BE2C (cell line): Measurements from ENCODE around the gene IGFBP1.

ENCODE experiments used
- DNase-seq: peaks from one replicate; pipeline ENCODE4 v3.0.0-alpha.2; 2020
- H3K27me3 ChIP-seq: fragments of 250-450 bp; sonication (Bioruptor Pico); 2 replicates; pipeline ENCODE4 v1.5.1; 2020; ENCODE audit warnings: mild to moderate bottlenecking
- H3K36me3 ChIP-seq: fragments of 250-450 bp; sonication (Bioruptor Pico); 2 replicates; pipeline ENCODE4 v1.5.1; 2020; ENCODE audit warnings: mild to moderate bottlenecking
- H3K4me1 ChIP-seq: fragments of 250-450 bp; sonication (Bioruptor Pico); 2 replicates; pipeline ENCODE4 v1.5.1; 2020
- H3K4me3 ChIP-seq: 2 replicates; pipeline ENCODE4 v1.5.1; 2011; ENCODE audit warnings: low read depth, low read length
- H3K9me3 ChIP-seq: fragments of 250-450 bp; sonication (Bioruptor Pico); 2 replicates; pipeline ENCODE4 v1.5.1; 2020
- TF ChIP-seq, protein P1 (sequence below): IDR thresholded peaks from 2 replicates; pipeline ENCODE4 v1.5.1; 2012; ENCODE audit warnings: mild to moderate bottlenecking, low read depth, low read length

The IGFBP1 gene

GRCh38 chr7:45873355-45873754, 14.9 kb upstream of the IGFBP1 start:
- Histone ChIP-seq H3K4me3 (no peak overlapping the region), H3K27me3 (no peaks in the 10 kb centered on the region), H3K9me3 (no peaks in the 10 kb centered on the region), H3K4me1 (no peaks in the 10 kb centered on the region), H3K36me3 (no peaks in the 10 kb centered on the region)
- TF ChIP-seq, protein P1, sequence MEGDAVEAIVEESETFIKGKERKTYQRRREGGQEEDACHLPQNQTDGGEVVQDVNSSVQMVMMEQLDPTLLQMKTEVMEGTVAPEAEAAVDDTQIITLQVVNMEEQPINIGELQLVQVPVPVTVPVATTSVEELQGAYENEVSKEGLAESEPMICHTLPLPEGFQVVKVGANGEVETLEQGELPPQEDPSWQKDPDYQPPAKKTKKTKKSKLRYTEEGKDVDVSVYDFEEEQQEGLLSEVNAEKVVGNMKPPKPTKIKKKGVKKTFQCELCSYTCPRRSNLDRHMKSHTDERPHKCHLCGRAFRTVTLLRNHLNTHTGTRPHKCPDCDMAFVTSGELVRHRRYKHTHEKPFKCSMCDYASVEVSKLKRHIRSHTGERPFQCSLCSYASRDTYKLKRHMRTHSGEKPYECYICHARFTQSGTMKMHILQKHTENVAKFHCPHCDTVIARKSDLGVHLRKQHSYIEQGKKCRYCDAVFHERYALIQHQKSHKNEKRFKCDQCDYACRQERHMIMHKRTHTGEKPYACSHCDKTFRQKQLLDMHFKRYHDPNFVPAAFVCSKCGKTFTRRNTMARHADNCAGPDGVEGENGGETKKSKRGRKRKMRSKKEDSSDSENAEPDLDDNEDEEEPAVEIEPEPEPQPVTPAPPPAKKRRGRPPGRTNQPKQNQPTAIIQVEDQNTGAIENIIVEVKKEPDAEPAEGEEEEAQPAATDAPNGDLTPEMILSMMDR, result no peak
- DNase-seq, result no peak

DNA sequence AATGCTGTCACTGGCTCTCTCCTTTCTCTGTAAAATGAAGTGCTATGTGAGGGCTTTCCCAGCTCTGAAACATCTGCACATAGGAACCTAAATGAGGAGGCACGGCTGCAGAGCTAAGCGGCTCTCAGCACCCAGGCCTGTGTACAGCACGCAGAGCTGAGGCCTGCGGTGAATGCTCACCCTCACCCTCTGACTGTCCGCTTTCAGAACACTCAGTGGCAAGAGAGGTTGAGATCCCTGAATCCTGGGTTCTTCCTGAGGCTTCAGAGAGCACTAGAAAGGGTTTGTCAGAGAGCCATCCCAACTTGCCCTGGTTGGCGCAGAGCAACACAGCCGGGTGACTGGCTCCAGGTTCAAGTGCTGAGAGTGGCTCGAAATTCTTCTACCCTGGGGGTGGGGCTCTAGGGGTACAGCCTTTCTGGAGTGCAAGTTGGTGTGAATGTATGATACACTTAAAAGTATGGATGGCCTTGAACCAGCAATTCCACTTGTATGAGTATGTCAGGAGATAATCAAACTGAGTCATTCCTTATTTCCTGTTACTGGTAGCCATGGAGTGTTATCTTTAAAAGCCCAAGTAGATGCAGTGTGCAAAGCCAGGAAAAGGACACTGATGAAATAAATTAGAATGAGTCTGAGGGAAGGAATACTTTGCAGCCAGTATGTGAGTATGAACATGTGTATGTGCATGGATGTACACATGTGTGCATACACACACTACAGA, 13.7 kb upstream of the IGFBP1 start:
- Histone ChIP-seq H3K4me1 (no peaks in the 10 kb centered on the region), H3K27me3 (no peaks in the 10 kb centered on the region), H3K36me3 (no peaks in the 10 kb centered on the region), H3K4me3 (no peak overlapping the region), H3K9me3 (no peaks in the 10 kb centered on the region)
- no peak for DNase-seq
- TF ChIP-seq, protein P1, result no peak

GRCh38 chr7:45876519-45876918, 11.8 kb upstream of the IGFBP1 start:
- Histone ChIP-seq H3K9me3 (no peaks in the 10 kb centered on the region), H3K4me3 (no peak overlapping the region), H3K27me3 (no peaks in the 10 kb centered on the region), H3K4me1 (no peaks in the 10 kb centered on the region), H3K36me3 (no peaks in the 10 kb centered on the region)
- no peak for DNase-seq
- TF ChIP-seq, protein P1, result no peak

DNA sequence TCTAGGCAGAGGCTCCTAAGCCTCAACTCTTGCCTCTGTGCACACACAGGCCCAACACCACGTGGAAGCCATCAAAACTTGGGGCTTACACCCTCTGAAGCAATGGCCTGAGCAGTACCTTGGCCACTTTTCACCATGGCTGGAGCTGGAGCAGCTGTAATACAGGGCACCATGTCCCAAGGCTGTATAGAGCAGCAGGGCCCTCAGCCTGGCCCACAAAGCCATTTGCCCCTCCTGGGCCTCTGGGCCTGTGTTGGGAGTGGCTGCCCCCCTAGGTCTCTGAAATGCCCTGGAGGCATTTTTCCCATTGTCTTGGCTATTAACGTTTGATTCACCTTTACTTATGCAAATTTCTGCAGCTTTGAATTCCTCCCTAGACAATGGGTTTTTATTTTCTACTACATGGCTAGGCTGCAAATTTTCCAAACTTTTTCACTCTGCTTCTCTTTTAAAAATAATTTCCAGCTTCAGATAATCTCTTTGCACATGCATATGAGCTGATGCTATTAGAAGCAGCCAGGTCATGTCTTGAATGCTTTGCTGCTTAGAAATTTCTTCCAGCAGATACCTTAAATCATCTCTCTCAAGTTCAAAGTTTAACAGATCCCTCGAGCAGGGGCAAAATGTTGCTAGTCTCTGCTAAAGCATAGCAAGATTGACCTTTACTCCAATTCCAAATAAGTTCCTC, 9.7 kb upstream of the IGFBP1 start:
- Histone ChIP-seq H3K36me3 (no peaks in the 10 kb centered on the region), H3K27me3 (no peaks in the 10 kb centered on the region), H3K4me3 (no peak overlapping the region), H3K4me1 (no peaks in the 10 kb centered on the region), H3K9me3 (no peaks in the 10 kb centered on the region)
- no peak for DNase-seq
- TF ChIP-seq, protein P1, result no peak

GRCh38 chr7:45880433-45880860, 7.8 kb upstream of the IGFBP1 start:
- H3K4me1 ChIP-seq, result no peaks in the 10 kb centered on the region
- H3K4me3 ChIP-seq, result no peak overlapping the region
- TF ChIP-seq, protein P1, result no peak
- no peaks in the 10 kb centered on the region for H3K36me3 ChIP-seq
- no peak for DNase-seq
- H3K9me3 ChIP-seq, result no peaks in the 10 kb centered on the region
- no peaks in the 10 kb centered on the region for H3K27me3 ChIP-seq

DNA sequence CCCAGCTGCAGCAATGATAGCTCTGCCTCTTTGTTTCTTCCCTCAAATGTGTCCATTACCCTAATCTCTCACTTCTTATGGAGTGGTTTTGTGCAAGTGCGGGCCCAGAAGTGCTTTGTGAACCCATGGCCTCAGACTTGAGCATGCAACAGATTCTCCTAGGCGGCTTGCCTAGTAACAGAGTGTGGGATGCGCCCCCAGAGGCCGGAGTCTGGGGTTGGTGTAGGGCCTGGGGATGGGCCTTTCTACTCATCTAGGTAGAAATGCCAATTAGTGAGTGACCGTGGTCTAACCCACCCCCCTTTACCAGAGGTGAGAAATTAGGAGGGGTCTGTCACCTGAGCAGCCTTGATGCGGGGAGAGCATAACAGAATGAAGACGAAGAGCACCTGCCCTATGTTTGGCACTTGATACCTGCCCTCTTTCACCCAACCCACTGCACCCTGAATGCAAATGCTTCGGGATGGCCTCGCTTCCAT, 7.0 kb upstream of the IGFBP1 start:
- no peak for DNase-seq
- H3K36me3 ChIP-seq, result no peaks in the 10 kb centered on the region
- TF ChIP-seq, protein P1, result no peak
- no peaks in the 10 kb centered on the region for H3K9me3 ChIP-seq
- H3K4me1 ChIP-seq, result no peaks in the 10 kb centered on the region
- H3K4me3 ChIP-seq, result no peak overlapping the region
- H3K27me3 ChIP-seq, result no peaks in the 10 kb centered on the region
